Tongue (tissue), 2 donors: ENCODE data around the gene USP16. TPM values are rescaled to one million over a fixed set of nuclear protein-coding genes. Genes with fewer than 3 reads are reported as not detected.

Source experiments
- DNase-seq: peaks from one replicate; pipeline ENCODE4 v3.0.0-alpha.2; 2015
- total RNA-seq: library from RNA; depleted of rRNA; stranded (reverse); fragments of >200 nt; gene quantifications from one replicate; pipeline ENCODE4 v1.2.3, GENCODE V29; 2014

Gene USP16
- total RNA-seq, 1 donor from 2014 or later: 39.1 TPM

DNA sequence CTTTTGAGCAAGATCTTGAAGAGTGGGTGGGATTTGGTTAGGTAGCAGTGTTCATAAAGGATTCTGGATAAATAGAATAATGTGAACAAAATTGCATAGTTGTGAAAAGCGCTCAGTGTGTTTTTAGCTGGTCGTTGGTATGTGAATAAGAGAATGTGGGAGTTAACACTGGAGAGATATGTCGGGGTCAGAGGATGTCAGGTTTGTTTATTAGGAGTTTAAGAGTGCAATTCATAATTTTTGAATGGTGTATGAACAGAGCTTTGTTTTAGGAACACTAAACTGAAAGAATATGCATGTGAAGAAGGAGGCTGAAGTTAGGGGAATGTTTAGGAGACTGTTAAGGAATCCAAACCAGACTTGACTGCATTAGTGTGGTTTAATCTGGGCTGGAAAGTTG, 9.4 kb downstream of the USP16 start:
- DNase-seq: no peak

DNA sequence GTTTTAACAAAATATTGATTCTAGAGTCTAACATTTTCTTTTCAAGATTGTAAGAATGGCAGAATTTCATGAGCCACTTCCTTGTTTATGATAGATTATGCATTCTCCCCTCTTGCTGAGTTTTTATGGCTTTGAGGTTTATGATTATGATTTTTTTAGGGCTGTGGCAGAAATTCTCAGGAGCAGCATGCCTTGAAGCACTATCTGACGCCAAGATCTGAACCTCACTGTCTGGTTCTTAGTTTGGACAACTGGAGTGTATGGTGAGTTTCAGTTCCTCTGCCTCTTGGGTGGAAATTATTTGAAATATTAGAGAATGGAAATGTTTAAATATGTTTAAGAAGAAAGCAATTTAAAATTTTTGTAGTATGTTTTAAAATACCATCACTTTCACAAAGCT, 10.2 kb downstream of the USP16 start:
- no peak for DNase-seq

GRCh38 chr21:29052224-29052623, 27.8 kb downstream of the USP16 start:
- no peak for DNase-seq

- no peak for DNase-seq
Observed at GRCh38 chr21:29053011-29053553, 28.6 kb downstream of the USP16 start.

- no peak for DNase-seq
Observed at GRCh38 chr21:29053656-29054055, 29.2 kb downstream of the USP16 start.

- no peak for DNase-seq
Observed at GRCh38 chr21:29055080-29055479, 30.6 kb downstream of the USP16 start.

DNA sequence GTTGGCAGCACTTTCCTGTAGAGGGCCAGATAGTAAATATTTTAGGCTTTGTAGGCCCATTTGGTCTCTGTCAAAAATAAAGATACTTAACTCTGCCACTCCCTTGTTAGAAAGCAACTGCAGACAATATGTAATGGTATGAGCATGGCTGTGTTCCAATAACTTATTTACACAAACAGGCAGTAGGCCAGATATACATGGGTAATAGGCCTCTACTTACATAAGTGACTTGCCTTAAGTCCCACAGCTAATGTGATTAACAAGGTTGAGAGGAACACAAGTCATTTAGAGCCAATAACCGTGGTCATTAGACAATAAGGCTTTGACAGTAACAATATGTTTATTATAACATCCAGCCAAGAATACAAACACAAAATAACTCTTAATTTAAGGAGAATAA, 31.5 kb downstream of the USP16 start:
- DNase-seq: no peak

DNA sequence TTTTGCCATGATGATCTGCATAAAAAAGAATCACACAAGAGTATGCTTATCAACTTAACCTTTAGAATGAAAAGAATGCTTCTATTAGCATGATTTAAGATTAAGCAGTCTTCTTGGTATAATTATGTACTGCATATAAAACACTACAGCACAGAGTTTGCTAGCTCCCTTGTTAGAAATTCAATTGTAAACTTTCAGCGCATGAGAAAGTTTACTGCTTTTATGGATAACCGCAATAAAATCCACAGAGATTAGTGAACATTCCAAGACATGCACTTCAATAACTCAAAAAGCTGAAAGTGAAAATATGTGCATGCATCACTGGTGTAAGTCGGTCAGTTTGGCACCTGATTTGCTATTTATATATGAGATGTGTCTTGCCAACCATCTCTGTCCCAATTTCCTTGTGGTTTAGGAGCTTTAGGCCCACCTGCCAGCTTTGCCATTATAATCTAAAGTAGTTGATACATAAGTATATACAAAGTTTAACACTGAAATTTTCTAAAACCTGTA, 32.1 kb downstream of the USP16 start:
- no peak for DNase-seq

GRCh38 chr21:29064850-29065481, 40.5 kb downstream of the USP16 start:
- no peak for DNase-seq

GRCh38 chr21:29072873-29073221, 48.4 kb downstream of the USP16 start:
- no peak for DNase-seq

- peak; percentile 100 for DNase-seq
Observed at GRCh38 chr21:29073222-29074006, 48.9 kb downstream of the USP16 start, which contains the start of gene CCT8. Gene CCT8, minus strand, starts transcription at chr21:29073648. Its CDS starts 58 bp downstream, at chr21:29073590.

DNA sequence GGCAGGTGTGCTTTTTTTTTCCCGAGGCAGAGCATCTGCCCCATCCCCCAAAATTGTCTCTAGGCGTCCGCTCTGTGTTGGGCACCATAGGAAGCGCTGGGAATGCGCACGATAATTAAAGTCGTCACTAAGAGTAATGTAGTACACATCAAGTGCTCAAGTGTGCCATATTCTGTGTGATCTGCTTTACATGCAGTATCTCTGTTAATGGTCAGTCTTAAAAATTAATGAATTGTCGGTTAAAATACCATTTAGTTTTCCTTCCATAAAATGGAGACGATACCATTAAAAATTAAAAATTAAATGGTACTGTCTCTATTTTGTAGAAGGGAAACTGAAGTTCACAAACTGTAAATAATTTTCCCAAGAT, 49.5 kb downstream of the USP16 start:
- DNase-seq: no peak

DNA sequence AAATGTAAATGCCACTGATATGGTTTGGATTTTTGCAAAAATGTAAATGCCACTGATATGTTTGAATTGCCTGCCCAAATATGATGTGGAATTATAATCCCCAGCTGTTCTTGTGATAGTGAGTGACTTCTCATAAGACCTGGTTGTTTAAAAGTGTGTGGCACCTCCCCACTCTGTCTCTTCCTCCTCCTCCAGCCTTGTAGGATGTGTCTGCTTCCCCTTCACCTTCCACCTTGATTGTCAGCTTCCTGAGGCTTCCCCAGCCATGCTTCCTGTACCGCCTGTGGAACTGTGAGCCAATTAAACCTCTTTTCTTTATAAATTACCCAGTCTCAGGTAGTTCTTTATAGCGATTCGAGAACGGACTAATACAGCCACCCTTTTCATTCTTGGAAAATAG, 50.3 kb downstream of the USP16 start:
- DNase-seq: no peak

DNA sequence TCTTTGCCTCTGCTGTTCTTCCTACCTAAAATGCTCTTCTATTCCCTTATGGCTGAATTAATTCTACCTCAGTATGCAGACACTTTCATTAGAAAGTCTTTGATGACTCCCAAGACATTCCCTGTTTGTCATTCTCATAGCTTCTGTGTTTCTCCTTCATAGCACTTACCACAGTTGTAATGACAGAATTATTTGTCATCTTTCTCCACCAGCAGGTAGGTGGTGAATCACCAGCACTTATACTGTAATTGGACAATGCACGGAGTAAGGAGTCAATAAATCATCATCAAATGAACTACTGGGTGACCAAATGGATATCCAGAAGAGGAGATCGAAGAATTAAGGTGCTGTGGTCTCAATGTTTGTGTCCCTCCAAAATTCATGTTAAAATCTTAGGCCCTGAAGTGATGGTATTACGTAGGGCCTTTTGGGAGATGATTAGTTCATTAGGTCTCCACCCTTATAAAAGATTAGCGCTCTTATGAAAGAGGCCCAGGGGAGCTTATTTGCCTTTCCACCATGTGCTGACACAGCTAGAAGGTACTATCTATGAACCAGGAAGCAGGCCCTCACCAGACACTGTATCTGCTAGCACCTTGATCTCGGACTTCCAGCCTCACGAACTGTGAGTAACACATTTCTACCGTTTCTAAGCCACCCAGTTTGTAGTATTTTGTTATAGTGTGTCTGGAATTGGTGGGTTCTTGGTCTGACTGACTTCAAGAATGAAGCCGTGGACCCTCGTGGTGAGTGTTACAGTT, 51.4 kb downstream of the USP16 start:
- no peak for DNase-seq

GRCh38 chr21:29076731-29077640, 52.5 kb downstream of the USP16 start:
- DNase-seq: peak; percentile 54

DNA sequence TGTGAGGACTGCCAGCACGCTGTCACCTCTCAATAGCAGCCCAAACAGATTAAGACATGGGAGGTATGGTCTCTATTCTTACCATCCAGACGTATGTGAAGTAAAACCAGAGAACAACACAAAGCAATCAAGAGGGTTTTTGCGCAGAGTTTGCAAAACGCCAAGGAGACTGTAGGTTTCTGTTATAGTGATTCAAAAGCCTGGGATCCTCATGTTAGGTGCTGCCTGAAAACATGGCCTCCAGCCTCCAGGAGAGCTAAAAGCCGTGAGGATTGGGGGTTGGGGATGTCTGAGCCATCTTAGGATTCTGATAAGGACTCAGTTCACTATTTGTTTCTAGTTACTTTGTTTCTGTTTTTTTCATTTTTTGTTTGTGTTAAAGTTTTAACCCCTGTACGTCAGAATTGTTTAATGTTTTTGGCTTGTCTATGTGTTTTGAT, 53.2 kb downstream of the USP16 start:
- peak; percentile 57 for DNase-seq

GRCh38 chr21:29078869-29079767, 54.6 kb downstream of the USP16 start:
- DNase-seq: no peak

DNA sequence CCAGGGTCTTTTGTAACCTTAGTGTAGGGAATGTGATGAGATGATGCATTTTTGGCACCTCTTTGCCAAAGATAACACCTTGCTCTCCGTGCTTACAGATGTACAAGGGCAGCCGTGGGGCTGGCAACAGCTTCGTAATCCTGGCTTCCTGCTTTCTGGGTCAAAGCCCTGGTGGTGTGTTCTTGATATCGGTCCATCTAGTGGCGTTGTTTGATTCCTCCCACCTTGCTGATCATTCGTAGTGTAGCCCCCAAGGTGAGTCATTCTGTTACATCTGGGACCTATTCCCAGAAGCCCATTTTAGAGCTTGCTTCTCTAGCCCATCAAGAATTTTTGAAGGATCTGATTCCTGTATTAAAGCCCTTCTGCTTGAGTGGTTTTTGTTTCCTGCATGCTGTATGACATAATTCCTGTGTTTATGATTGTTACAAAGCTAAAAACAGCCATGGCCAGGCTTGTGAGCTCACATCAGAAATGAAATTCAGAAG, 56.0 kb downstream of the USP16 start:
- no peak for DNase-seq

GRCh38 chr21:29082046-29082815, 57.8 kb downstream of the USP16 start:
- DNase-seq: no peak

- no peak for DNase-seq
Observed at GRCh38 chr21:29083306-29083705, 58.8 kb downstream of the USP16 start.
